ENCODE results near the gene ZNF423.

ZNF423 gene

GRCh38 chr16:49550140-49550539, 305.8 kb downstream of the ZNF423 start:
- TF ChIP-seq CTCF (IDR thresholded peaks at IDR 0.05): no peak
- H3K36me3 Mint-ChIP-seq (ENCODE audit: low read depth): no peaks in the 10 kb centered on the region
- no peak overlapping the region for H3K4me3 Mint-ChIP-seq
- H3K4me1 Mint-ChIP-seq: peaks cover 47% of the 10 kb centered on the region
- H3K27me3 Mint-ChIP-seq (ENCODE audit: low read depth, poor library complexity): peaks cover 13% of the 10 kb centered on the region
- H3K9me3 Mint-ChIP-seq: no peaks in the 10 kb centered on the region
- no peak overlapping the region for H3K27ac Mint-ChIP-seq
- DNase-seq: no peak

GRCh38 chr16:49548325-49548970, 307.5 kb downstream of the ZNF423 start:
- Mint-ChIP-seq H3K27me3 (ENCODE audit: low read depth, poor library complexity) (peaks cover 10% of the 10 kb centered on the region), H3K4me1 (peaks cover 64% of the 10 kb centered on the region), H3K27ac (no peak overlapping the region), H3K9me3 (no peaks in the 10 kb centered on the region), H3K36me3 (ENCODE audit: low read depth) (no peaks in the 10 kb centered on the region), H3K4me3 (no peak overlapping the region)
- no peak for TF ChIP-seq CTCF (IDR thresholded peaks at IDR 0.05)
- DNase-seq: no peak

- Mint-ChIP-seq H3K4me3 (no peak overlapping the region), H3K4me1 (peaks cover 71% of the 10 kb centered on the region), H3K27ac (no peak overlapping the region), H3K36me3 (ENCODE audit: low read depth) (no peaks in the 10 kb centered on the region), H3K27me3 (ENCODE audit: low read depth, poor library complexity) (peaks cover 10% of the 10 kb centered on the region), H3K9me3 (no peaks in the 10 kb centered on the region)
- DNase-seq: no peak
- no peak for TF ChIP-seq CTCF (IDR thresholded peaks at IDR 0.05)
Observed at GRCh38 chr16:49547448-49547847, 308.5 kb downstream of the ZNF423 start.

- no peaks in the 10 kb centered on the region for H3K36me3 Mint-ChIP-seq (ENCODE audit: low read depth)
- peaks cover 10% of the 10 kb centered on the region for H3K27me3 Mint-ChIP-seq (ENCODE audit: low read depth, poor library complexity)
- H3K9me3 Mint-ChIP-seq: no peaks in the 10 kb centered on the region
- H3K4me1 Mint-ChIP-seq: peaks cover 68% of the 10 kb centered on the region
- H3K27ac Mint-ChIP-seq: no peak overlapping the region
- no peak for TF ChIP-seq CTCF (IDR thresholded peaks at IDR 0.05)
- H3K4me3 Mint-ChIP-seq: no peak overlapping the region
- no peak for DNase-seq
Observed at GRCh38 chr16:49546735-49547134, 309.2 kb downstream of the ZNF423 start.

GRCh38 chr16:49545741-49546448, 310.0 kb downstream of the ZNF423 start:
- Mint-ChIP-seq H3K36me3 (ENCODE audit: low read depth) (no peaks in the 10 kb centered on the region), H3K27me3 (ENCODE audit: low read depth, poor library complexity) (peaks cover 12% of the 10 kb centered on the region), H3K4me3 (no peak overlapping the region), H3K4me1 (peaks cover 64% of the 10 kb centered on the region), H3K9me3 (no peaks in the 10 kb centered on the region), H3K27ac (peak overlapping the region; percentile 84)
- no peak for DNase-seq
- TF ChIP-seq CTCF (IDR thresholded peaks at IDR 0.05): no peak

GRCh38 chr16:49545243-49545642, 310.7 kb downstream of the ZNF423 start:
- Mint-ChIP-seq H3K36me3 (ENCODE audit: low read depth) (no peaks in the 10 kb centered on the region), H3K9me3 (no peaks in the 10 kb centered on the region), H3K4me3 (no peak overlapping the region), H3K4me1 (peaks cover 65% of the 10 kb centered on the region), H3K27me3 (ENCODE audit: low read depth, poor library complexity) (peaks cover 10% of the 10 kb centered on the region), H3K27ac (no peak overlapping the region)
- no peak for TF ChIP-seq CTCF (IDR thresholded peaks at IDR 0.05)
- no peak for DNase-seq

Measured in nephron progenitor cell (in vitro differentiated cells).